ENCODE data around the gene ARHGEF17.
A peak's percentile ranks its signal among the peaks of the same experiment; 100 is the strongest.

The ARHGEF17 gene

DNA sequence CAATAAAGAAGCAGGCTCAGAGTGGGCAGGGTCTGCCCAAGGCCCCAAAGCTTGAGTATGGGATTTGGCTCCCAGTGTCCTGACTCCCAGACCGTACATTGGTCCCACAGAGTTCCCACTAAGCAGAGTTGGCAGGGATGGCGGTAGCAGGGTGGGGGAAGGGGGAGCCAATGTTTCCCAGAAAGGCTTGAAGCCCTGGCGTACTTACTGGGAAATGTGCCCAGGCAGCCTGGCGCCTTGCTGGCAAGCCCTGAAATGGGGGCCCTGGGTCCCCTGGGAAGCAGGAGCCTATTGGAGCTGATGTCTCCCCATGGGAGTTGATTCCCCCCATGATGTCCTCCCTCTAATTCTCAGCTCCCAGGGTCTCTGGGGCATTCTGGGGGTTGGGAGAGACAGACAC, 9.3 kb downstream of the ARHGEF17 start:
- no peak for DNase-seq

DNA sequence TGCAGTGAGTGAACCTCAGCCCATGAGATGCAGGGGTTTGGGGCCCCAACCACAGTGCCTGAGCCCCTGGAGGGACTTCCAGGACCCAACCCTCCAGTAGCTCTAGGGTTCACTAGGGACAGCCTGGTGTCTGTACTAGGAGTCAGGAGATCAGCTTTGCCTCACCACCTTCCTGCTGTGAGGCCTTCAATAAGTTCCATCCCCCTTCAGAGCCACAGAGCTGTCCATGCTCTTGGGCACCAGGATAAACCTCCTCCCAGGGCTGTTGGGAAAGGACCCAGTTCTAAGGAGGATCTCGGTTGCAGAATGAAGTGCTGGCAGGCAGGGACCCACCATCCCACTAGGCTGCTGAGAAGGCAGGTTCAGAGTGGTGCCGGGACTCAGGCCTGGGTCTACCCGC, 9.7 kb downstream of the ARHGEF17 start:
- DNase-seq = no peak

DNA sequence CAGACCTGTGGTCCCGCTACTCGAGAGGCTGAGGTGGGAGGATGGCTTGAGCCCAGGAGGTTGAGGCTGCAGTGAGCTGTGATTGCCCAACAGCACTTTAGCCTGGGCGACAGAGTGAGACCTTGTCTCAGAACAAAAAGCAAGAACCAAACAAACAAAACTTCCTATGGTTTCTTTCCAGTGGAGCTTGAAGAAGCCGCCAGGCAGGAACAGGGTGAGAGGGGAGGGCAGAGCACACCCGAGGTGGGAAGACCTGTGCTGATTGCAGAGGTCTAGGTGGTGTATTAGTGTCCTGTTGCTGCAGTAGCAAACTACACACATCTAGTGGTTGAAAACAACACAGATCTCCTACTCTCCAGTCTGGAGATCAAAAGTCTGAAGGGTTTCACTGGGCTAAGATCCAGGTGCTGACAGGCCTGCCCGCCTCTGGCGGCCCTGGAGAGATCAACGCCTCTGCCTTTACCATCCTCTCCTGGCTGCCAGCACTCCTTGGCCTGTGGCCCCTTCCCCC, 10.5 kb downstream of the ARHGEF17 start:
- no peak for DNase-seq

DNA sequence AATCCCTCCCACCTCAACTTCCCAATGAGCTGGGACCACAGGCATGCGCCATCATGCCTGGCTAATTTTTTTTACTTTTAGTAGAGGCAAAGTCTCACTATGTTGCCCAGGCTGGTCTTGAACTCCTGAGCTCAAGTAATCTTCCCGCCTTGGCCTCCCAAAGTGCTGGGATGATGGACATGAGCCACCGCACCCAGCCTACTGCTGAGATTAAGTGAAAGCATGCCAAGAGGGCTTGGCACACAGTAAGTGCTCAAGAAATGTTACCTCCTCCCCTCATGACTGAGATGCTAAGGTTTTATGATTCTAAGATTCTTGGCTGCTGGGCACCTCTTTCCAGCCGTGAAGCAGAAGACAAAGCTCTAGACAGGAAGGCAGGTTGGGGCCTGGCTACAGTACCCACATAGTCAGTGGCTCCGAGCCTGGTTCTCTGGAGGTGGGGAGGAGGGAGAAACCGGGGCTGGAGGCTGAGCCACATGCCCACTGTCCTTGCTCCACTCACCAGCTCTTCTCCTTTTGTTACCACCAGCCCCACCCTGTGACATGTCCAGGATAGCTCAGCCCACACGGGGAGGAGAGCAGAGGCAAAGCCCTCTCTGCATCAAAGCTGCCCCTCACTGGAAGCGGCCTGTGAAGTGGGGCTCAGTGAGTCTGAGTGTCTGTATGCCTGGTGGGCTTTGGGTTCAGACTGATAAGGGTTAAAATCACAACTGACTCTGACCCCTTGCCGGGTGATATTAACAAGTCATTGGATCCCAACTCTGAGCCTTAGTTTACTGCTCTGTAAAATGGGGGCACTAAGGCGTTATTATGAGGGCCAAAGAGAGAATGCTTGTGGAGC, 12.9 kb downstream of the ARHGEF17 start:
- DNase-seq = no peak

DNA sequence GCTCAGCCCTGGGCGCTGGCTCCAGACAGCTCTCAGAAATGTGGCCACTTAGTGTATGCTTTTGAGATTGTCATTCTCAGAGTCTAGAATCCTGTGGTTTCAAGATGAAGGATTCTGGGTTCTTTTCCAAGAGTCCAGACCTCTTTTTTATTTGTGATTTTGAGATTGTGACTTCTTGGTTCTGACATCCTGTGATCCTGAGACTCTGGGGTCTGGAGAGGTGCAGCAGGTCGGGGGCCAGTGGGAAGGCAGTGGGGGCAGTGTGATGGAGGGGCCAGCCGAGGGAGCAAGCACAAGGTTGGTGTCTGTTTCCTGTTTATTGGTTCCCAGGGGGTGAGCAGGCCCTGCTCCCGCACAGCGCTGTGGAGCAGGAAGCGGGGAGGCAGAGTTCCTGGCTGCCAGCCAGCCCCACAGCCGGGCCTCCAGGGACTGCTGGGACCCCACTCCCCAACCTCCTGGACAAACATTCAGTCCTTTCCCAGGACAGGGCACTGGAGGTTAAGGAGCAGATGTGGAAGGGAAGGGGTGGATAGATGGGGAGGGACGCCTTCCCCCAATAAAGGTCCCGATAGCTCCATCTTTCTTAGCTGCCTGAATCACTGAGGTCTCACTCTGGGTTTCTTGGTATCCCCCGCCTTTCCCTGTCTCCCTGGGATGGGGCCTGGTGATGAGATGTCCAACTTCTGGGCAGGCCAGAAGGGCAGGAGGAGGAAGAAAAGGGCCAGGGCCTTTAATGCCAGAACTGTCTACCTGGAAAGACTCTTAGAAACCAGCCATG, 13.7 kb downstream of the ARHGEF17 start:
- DNase-seq = peak; percentile 79

DNA sequence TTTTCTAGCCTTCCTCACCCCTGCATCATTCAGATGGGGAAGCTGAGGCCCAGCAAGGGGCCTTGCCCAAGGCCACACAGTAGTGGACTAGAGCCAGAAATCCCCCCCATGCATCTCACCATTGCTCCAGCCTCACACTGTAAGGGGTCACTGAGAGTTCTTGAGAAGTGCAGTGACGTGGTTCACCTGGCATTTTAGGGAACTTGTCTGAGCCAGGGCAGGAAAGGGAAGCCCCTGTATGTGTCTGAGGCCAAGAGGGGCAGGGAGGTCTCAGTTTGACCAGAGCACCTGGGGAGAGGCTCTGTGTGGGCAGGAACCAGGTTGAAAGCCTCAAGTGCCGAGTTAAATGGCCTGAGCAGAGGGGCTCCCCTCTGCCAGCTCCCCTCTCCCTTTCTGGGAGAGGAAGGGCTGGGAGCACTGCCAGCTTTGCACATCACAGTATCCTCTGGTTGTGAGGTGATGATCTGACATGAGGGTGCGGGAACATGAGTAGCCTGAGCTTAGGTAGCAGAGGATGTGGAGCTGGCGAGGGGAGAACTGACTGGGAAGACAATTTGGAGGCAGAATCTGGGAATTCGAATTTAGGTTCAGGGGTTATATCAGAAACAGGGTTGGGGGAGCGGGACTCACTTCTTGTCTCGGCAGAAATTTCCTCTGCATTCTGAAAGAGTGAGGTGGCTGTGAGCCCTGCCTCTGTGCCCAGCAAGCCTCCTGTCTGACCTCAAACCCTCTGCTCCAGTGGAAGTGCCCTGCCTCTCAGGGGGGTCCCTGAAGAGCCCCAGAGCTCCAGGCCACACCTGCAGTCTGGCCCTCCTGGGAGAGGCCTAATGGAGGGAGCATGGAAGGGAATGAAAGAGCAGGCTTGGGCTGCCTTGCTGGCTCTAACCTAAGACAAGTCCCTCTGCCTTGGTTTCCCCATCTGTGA, 14.6 kb downstream of the ARHGEF17 start:
- DNase-seq = peak; percentile 39

DNA sequence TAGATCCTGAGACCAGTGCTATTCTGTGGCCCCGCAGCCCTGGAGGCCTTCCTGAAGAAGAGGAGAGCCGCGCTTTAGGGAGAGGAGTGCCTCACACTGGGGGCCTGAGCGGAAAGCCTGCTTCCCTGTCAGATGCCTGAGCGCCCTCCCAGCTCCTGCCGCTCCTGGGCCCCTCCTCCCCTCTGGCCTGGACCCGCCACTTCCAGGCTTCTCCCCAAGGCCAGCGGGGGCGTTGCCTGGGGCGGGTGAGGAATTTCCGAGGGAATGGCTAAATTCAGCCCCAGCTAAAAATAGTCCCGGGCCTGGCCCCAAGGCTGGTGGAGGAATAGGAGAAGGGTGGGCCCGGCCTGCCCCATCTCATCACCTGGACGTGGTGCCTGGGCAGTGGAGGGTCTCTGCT, 15.4 kb downstream of the ARHGEF17 start:
- DNase-seq = no peak

DNA sequence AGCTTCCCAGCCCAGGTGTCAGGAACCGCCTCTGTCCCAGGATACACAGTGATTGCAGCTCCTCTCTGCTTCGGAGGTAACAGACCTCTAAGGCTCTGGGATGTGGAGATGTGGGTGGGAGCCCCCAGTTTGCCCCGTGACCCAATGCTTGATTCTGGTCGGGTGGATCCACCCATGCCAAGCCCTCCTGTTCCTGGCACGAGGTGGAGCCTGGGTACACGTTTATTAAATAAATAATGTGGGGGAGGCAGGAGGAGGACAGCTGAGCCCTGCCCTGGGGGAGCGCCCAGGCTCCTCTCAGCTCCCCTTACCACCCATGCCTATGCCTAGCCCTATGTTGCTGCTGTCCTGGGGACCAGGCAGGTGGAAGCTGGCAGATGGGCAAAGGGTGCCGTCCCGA, 16.0 kb downstream of the ARHGEF17 start:
- DNase-seq = no peak

DNA sequence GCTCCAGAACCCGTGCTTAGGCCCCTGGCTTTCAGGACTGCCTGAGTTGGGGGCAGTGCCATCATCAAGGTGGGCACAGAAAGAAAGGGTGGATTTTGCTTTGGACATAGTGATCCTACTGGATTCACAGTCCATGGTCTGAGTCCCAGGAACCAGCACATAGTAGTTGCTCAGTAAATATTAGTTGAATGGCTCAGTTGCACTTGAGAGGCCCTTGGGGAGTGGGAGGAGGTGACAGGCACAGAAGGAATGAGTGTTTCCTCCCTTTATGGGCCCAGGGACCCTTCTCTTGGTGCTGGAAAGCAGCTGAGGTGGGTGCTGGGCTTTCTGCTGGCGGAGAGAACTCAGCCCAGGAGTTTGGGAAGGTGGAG, 16.6 kb downstream of the ARHGEF17 start:
- DNase-seq = no peak

DNA sequence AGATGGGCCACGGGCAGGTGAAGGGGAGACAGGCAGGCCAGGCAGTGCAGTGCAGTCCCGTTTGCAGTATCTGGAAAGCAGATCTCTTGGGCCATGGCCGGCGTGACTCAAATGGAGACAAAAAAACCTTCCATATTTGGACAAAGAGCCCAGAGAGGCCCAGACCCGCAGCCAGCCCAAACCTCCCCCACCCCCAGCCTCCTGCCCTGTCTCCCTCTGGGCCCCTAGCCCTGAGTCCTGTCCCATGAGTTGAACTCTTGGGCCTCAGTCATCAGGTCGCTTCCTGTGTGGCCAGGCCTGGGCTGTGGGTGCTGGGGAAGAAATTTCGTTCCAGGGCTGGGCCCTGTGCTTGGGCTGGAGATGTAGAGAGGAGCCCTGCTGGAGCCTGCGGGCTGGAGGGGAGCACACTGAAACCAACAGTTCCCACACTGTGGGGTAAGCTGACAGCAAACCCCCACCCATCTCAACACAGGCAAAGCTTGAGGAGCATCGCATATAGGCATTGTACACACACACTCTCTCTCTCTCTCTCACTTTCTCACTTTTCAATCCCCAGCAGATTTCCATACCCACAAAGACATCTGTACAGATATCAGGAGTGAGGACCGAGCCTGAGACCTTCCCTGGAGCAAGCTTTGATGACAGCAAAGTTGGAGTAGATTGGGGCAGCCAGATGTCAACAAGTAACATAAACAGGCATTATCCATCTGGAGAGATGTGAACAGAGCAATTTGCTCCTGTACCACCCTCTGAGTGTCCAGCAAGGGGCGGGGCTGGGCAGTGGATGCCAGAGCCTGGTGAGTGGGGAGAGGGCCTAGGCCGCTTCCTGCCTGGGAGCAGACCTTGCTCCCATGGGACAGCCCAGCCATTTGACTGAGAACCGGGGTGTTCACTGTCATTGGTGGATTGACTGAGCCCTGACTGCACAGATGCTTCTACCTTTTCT, 17.2 kb downstream of the ARHGEF17 start:
- DNase-seq = peak; percentile 71

DNA sequence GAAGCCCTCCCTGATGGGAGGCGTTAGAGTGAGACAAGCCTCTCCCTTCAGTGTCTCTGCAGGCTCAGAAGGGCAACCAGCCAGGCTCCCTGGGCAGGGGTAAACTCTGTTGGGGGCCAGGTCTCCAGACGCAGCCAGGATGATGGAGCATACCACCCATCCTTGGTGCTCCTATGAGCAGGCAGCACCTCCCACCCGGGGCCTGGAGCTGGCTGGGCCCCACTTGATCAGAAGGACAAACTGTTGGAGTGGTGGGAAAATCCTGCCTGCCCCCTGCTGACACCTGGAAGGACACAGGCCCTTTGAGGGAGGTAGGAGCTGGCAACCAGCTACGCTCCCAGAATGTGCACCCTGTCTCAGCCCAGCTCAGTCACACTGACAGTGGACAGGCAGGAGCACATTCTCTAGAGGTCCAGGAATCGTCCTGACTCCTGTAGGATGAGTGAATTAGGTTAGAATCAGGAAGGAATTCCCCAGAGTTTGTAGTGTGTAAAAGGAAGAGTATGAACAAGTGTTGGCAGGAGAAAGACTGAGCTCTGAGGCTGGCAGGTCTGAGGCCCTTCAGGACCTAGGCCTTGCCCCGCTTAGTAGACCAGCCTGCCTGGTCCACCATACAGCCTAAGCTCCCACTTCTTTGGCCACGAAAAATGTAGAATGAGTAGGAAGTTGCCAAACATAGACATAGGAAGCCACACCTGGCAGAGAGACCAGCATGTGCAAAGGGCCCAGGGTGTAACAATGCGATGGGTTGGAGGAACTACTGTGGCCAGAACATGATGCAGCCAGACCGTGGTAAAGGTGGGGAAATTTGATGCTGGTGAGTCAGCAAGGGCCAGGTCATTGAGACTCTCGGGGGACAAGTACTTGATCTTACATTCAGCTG, 19.1 kb downstream of the ARHGEF17 start:
- DNase-seq = peak; percentile 34

DNA sequence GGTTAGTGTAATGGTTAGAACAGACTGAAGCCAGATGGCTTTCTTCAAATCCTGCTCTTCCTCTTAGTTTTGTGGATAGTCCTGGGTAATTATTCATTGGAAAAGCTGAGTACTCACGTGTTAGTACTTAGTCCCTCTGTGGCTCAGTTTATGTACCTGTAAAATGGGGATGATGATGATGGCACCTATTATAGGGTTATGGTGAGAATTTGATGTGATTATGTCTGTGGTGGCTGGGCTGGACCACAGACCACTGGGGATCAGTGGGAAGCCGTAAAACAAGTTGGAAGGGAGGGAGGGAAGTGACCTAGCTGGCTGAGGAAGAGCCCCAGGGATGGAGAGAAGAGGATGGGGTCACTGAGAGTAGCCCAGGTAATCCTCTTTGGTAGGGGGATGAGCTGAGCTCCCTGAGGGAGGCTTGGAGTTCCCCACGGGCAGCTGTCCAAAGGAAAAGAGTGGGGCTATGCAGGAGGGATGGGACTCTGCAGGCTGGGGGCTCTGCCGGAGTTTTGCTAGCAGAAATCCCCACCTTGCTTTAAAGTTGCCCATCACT, 19.8 kb downstream of the ARHGEF17 start:
- no peak for DNase-seq

DNA sequence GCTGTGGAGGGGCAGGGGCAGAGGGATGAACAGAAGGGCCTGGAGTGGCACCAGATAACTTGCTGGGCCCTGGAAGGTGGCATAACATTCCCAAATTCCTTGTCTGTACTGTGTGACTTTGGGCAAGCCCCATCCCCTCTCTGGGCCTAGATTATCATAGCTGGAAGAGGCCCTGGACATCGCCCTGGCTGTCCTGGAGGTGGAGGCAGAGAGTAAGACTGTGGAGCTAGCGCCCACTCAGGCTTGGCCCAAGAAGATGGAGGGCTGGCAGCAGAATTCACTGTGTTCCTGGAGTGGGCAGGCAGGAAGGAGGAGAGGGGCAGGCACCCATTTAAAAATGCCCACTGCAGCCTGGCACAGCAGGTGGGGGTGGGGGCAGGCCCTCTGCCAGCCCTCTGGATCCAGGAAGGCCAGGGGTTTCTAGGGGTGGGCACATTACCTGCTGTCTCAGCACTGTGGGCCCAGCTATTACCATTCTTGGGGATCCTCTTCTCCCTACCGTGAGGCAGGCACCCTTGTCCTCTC, 22.6 kb downstream of the ARHGEF17 start:
- DNase-seq = peak; percentile 37

DNA sequence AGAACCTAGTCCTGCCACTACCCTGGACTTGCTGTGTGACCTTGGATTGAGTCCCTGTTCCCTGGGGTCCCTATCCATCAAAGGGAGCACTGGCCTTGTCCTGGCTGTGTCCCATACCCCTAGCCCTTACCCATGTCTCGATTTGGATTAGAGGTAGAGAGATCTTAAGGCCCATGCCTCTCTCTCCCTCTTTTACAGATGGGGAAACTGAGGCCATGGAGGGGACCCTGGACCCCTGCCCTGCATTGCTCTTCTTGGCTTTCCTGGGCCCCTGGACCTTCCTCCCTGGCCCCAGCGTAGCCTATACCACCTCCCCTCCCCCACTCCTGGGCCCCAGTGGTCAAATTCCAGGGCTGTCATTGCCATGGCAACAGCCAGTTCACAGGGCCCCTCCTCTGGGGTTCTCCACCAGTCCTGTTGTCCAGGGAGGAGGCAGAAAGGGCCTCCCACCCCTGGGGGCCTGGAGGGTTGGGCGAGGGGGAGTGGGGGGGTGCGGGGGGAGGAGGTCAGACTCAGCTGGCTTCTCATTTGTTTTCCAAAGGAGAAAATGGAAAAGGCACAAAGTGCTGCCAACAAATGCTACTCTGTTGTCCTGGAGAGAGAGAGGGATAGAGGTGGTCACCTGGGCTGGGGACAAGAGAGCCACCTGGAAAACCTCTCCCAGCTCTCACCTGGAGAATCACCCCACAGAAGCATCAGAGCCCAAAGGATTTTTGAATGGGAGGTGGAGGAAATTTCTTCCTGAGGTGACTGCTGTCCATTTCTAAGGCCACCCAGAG, 23.3 kb downstream of the ARHGEF17 start:
- DNase-seq = peak; percentile 41

DNA sequence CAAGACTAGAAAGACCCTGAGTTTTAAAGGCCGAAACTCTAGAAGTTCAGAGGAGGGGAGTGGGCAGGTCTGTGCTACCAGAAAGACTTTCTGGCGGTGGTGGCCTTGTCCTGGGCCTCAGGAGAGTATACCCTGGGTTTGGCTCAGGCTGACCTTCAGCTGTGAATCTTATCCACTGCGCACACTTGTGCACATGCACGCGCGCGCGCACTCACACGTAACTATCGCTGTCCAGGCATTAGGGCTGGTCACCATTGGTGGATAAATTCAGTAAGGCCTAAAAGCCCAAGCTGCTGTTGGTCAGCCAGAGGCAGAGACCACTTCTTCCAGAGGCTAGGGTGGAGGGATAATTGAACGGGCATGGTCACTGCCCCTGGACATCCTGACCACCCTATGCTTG, 25.1 kb downstream of the ARHGEF17 start:
- DNase-seq = no peak

DNA sequence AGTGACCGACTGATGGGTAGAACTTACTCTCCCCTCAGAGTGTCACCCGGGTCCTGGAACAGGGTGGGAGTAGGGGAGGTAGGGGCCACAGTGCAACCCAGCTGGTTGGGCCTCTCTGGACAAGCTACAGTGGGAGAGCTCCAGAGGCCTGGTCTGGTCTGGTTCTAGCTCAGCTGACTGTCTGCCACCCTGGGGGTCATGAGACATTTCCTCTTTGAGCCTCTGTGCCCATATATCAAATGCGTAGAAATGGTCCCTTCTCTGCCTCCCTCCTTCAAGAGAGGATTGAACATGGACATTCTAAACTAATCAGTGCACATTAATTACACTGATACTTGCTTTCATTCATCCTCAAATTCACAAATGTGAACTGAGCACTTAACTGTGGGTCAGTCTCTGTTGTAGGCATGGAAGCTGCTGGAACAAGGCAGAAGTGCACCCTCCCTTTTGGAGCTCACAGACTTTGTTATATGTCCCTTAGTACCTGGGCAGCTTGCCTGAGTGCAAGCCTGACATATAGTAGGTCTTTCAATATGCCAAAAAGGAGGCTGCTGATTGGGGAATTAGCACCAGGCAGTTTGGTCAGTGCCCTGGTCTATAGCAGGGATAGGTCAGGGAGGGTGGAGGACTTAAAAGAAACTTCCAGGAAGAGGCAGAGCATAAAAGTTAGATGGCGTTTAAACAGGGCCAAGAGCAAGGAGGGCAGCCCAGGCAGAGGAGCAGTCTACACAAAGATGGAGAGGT, 25.7 kb downstream of the ARHGEF17 start:
- DNase-seq = no peak

DNA sequence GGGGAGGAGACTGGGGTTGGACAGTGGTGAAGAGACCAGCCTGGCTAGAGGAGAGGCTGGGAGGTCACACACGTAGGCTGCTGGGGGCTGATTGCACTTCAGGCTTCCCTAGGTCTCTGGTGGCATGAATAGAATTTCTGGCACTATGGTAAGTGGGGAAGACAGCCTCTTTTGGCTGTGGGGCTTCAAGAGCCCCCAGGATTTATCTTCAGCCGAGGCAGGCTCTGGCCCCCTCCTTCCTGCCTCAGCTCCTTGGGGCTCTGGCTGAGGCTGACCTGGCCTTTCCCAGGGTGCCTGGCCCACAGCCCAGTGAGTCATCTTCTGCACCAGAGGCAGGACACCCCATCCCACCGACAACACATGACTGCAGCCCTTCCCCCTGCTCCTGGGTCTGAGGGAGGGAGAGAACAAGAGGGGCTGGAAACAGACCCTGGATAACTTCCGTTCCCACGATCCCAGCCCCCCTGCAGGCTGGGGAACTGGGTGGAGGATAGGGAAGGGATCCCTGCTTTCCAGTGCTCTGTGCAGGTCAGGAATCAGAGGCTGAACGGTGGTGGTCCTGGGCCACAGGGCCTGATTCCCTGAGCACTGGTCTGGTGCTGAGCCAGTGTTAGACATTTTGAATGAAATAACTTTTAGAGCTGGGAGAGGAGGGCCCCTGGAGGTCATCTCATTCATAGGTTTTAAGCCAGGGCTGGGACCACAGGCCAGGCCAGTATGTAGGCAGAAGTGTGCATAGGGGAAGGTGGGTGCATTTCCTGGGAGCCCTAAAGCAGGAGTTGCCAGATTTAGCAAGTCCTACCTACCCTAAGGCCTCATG, 26.5 kb downstream of the ARHGEF17 start:
- DNase-seq = peak; percentile 37

Measured in NCI-H69 (cell line).